ENCODE data around the gene ASTL.

Gene ASTL

DNA sequence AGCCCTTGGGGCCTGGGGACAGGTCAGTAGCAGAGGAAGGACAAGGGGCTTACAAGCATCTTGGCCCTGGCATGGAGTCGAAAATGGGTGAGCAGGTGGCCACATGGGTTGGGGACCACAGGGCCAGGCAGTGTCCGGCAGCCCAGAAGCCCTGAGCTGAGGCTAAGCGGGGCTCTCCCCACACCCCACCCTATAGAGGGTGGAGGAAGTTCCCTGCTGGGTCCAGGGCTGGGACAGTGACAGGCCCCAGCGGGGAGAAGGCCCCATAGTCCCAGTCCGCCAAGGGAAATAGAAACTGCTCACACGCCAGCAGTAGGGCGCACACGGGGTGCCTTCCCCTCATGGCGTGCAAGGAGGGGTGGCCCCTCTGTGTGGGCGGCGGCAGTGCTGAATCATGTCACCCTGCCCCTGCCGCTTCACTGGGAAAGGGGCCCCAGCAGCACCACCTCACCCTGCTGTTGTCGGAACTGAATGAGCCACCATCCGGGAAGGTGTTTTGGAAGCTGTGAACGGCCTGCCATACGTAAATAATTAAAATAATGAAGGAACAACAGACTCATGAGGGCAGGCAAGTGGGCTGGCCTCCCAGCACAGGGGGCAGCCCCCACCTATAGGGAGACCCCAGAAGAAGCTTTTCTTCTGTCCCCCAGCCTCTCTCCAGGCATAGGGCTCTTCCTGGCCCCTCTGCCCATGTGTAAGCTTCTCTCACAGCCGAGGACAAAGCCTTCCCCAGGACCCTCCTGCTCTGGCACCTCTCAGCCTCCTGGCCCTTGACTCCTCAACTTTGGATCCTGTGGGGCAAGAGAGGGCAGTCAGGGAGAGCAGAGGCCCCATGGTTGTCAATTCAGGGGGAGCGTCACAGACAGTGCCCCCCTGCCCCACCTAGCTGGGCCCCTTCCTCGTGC, 19.6 kb upstream of the ASTL start:
- Histone ChIP-seq H3K36me3 (ENCODE audit: control insufficient read depth in 2 of 2, insufficient read depth in 1 of 2, low read length in 2 of 2) (no peaks in the 10 kb centered on the region), H3K4me1 (ENCODE audit: control insufficient read depth, insufficient read depth, low read length) (no peaks in the 10 kb centered on the region), H3K9me3 (ENCODE audit: control insufficient read depth, insufficient read depth, low read depth, low read length) (no peaks in the 10 kb centered on the region), H3K4me3 (ENCODE audit: low read depth, low read length) (no peak overlapping the region), H3K27ac (ENCODE audit: extremely low read depth, low read depth, low read length) (no peak overlapping the region)
- CTCF ChIA-PET: interaction anchor here (0.6 to 1.1 kb wide), 3 partner anchors 17 to 165 kb away, joined by 3 to 5 read pairs (median 4); partner anchors contain the start of gene ASTL
- POLR2A ChIA-PET: no interaction called here
- TF ChIP-seq ZNF473 (tag by site-specific recombination; IDR thresholded peaks at IDR 0.05) (no peak), ZIC2 (tag by site-specific recombination; IDR thresholded peaks at IDR 0.05) (peak; percentile 88)

DNA sequence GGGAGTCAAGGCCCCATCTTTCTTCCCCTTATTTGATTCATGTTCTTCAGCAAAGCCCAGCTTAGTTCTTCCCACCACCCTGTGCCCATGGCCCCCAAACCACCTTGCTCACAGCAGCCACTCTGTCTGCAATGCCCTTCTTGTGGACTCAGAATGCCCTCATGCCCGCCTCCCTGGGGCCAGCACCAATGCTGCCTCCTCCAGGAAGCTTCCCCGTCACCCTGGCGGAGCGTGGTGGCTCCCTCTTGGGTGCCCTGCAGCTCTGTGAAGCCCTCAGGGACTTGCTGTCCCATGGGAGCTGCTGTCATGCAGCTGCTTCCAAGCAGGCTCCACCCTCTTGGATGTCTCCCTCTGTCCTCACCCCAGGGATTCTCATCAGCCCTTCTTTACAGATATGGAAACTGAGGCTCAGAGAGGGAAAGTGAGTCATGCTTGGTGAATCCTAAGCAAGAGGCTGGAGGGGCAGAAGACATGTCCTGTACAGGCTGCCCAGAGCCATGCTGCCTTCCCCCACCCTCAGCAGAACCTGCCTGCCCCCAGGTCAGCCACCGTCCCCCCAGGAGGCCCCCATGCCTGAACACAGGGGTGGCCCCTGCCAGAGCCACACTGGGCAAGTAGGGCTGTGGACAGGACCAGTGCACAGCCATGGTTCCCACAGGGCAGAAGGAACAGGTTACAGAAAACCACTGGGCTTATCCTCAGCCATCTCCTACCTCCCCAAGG, 18.8 kb upstream of the ASTL start:
- POLR2A ChIA-PET: no interaction called here
- no peak overlapping the region for H3K27ac ChIP-seq (ENCODE audit: extremely low read depth, low read depth, low read length)
- H3K4me1 ChIP-seq (ENCODE audit: control insufficient read depth, insufficient read depth, low read length): no peaks in the 10 kb centered on the region
- TF ChIP-seq ZNF561 (tag by site-specific recombination; IDR thresholded peaks at IDR 0.05; ENCODE audit: borderline replicate concordance): no peak
- TF ChIP-seq, protein P1, sequence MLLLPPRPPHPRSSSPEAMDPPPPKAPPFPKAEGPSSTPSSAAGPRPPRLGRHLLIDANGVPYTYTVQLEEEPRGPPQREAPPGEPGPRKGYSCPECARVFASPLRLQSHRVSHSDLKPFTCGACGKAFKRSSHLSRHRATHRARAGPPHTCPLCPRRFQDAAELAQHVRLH (tag by site-specific recombination; IDR thresholded peaks at IDR 0.05): no peak
- TF ChIP-seq ZNF548 (tag by site-specific recombination; IDR thresholded peaks at IDR 0.05): no peak
- CTCF ChIA-PET: interaction anchor here (3.1 kb wide), 1 partner anchor 17 kb away, joined by 15 read pairs; no protein-coding TSS in a partner anchor
- H3K4me3 ChIP-seq (ENCODE audit: low read depth, low read length): no peak overlapping the region
- H3K9me3 ChIP-seq (ENCODE audit: control insufficient read depth, insufficient read depth, low read depth, low read length): no peaks in the 10 kb centered on the region
- H3K36me3 ChIP-seq (ENCODE audit: control insufficient read depth in 2 of 2, insufficient read depth in 1 of 2, low read length in 2 of 2): no peaks in the 10 kb centered on the region

DNA sequence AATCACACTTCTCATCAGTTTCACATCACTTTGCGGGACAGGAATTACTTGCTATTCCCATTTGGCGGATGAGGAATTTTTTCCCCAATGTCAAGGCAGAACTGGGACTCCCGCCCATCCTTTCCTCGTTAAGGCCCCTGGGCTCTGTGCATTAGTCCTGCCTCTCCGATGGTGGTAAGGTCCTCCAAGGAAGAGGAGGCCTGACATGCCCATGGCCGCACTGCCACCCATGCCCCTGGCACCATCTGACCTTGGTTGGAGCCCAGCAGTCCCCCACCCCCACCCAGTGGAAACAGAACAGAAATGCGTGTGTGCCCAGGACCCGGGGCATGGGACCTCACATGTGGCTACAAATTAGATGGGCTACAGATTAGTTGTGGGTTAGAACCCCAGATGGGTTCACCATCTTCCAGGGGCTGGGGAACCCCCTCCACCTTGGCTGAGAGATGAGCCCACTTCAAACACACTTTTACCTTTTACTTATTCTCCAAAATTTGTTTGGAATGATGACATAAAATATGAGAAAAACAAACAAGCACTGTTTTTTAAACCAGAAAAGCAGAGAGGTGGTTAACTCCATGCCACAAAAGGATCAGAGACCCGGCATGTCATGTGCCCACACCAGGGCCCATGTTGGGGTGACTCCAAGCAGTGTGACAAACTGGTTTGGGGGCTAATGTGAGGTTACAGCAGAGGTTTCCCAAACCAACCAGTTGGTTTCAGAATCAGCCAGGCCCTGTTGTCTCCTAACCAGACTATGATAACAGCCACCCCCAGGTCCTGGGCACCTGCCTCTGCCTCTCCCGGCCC, 17.9 kb upstream of the ASTL start:
- TF ChIP-seq ZNF777 (tag by site-specific recombination; IDR thresholded peaks at IDR 0.05; ENCODE audit: borderline replicate concordance): no peak
- no peak for TF ChIP-seq ZNF692 (tag by site-specific recombination; IDR thresholded peaks at IDR 0.05)
- no peak for TF ChIP-seq GFI1B (tag by site-specific recombination; IDR thresholded peaks at IDR 0.05)
- TF ChIP-seq SP7 (tag by site-specific recombination; IDR thresholded peaks at IDR 0.05): no peak
- no peak for TF ChIP-seq ZNF654 (tag by site-specific recombination; IDR thresholded peaks at IDR 0.05; ENCODE audit: low read depth)
- no peak for TF ChIP-seq SP2 (tag by site-specific recombination; IDR thresholded peaks at IDR 0.05)
- no peak overlapping the region for H3K4me3 ChIP-seq (ENCODE audit: low read depth, low read length)
- CTCF ChIA-PET: interaction anchor here (3.1 kb wide), 1 partner anchor 18 kb away, joined by 15 read pairs; no protein-coding TSS in a partner anchor
- POLR2A ChIA-PET: no interaction called here
- no peaks in the 10 kb centered on the region for H3K9me3 ChIP-seq (ENCODE audit: control insufficient read depth, insufficient read depth, low read depth, low read length)
- H3K36me3 ChIP-seq (ENCODE audit: control insufficient read depth in 2 of 2, insufficient read depth in 1 of 2, low read length in 2 of 2): no peaks in the 10 kb centered on the region
- no peak overlapping the region for H3K27ac ChIP-seq (ENCODE audit: extremely low read depth, low read depth, low read length)
- no peaks in the 10 kb centered on the region for H3K4me1 ChIP-seq (ENCODE audit: control insufficient read depth, insufficient read depth, low read length)

All from HEK293 (cell line).